Motor neuron (in vitro differentiated cells): Measurements from ENCODE around the gene SLC16A11. TPM values are rescaled to one million over a fixed set of nuclear protein-coding genes. Genes with fewer than 3 reads are reported as not detected.
A peak's percentile ranks its signal among the peaks of the same experiment; 100 is the strongest.
"Not testable (repeated sequence)": the region's sequence is repeated elsewhere in the genome, so short reads cannot be mapped to it uniquely, and the experiment has no call there.

Experiments used
- ATAC-seq, 8 experiments: fragments of 200-7000 bp; cut with Tn5 transposase; replicated peaks in 6 of 8; 2 replicates each; pipeline ENCODE4 v1.8.0; 2021; ENCODE audit warnings: mild to moderate bottlenecking in 8 of 8, moderate library complexity in 8 of 8
- H3K27ac ChIP-seq, 2 donors: fragments of 250-450 bp; sonication (Bioruptor Pico); 2 replicates each; pipeline ENCODE4 v1.9.0; 2021; ENCODE audit warnings: antibody characterized with exemption in 2 of 2, mild to moderate bottlenecking in 2 of 2, moderate library complexity in 1 of 2
- H3K4me1 ChIP-seq, 2 donors: fragments of 250-450 bp; sonication (Bioruptor Pico); replicated peaks in 1 of 2; 2 replicates each; pipeline ENCODE4 v1.6.1; 2021; ENCODE audit warnings: antibody characterized with exemption in 2 of 2, mild to moderate bottlenecking in 2 of 2, moderate library complexity in 1 of 2
- H3K4me3 ChIP-seq, 5 donors: fragments of 250-450 bp; sonication (Bioruptor Pico); 2 replicates each; pipeline ENCODE4 v1.9.0; 2021; ENCODE audit warnings: antibody characterized with exemption in 5 of 5, mild to moderate bottlenecking in 5 of 5, moderate library complexity in 4 of 5
- WGBS, 10 experiments: fragments of 450-650 bp; shearing (Covaris generic); methylation state at CpG; one replicate each; pipeline ENCODE4 v1.0.0; 2022; 5-methylcytosine and 5-hydroxymethylcytosine counted together
- in situ Hi-C, 9 experiments: fragments of 400-800 bp; cut with MboI; loops; one replicate each; pipeline ENCODE4 v1.15.0; 2021; ENCODE audit warnings: low sequenced_read_pairs in 9 of 9, low pct_unique_long_range_greater_than_20kb in 2 of 9; ENCODE audit not compliant: unreplicated experiment in 9 of 9
- total RNA-seq, 8 experiments: library from RNA; unstranded; fragments of 300-600 nt; gene quantifications; 2 replicates each; pipeline versions ENCODE4 v1.2.3 to v1.2.4, GENCODE V29; 2022

Gene SLC16A11
- total RNA-seq, 8 experiments from 2014 or later: 0.17 to 1.9 (median 0.34) TPM

- H3K4me3 ChIP-seq: no peak overlapping the region
- peaks cover 0 to 2% of the 10 kb centered on the region in 2 donors for H3K4me1 ChIP-seq
- H3K27ac ChIP-seq: no peak overlapping the region
- in situ Hi-C loops: no loop called here
- ATAC-seq: no peak
- WGBS, 10 experiments: 65 to 93% (median 80%) methylated on average over 1 to 10 of the region's 11 CpGs; no CpG with 5 or more reads in 3 of the 10 experiments
These were observed 44.9 kb downstream of the SLC16A11 start for GRCh38 chr17:6998855-6999508.

- H3K27ac ChIP-seq: no peak overlapping the region
- in situ Hi-C loops: no loop called here
- ATAC-seq: no peak
- no peak overlapping the region for H3K4me3 ChIP-seq
- WGBS, 10 experiments: 73 to 92% (median 90%) methylated on average over 2 to 8 of the region's 8 CpGs; no CpG with 5 or more reads in 1 of the 10 experiments
- H3K4me1 ChIP-seq: peaks cover 0 to 2% of the 10 kb centered on the region in 2 donors
These were observed 46.7 kb downstream of the SLC16A11 start for GRCh38 chr17:6997171-6997570.

- ATAC-seq: peak in 4 of 8 experiments; percentile 10 to 41 (median 26)
These were observed 47.5 kb downstream of the SLC16A11 start for GRCh38 chr17:6996256-6997011.

GRCh38 chr17:6995500-6996255 is 48.2 kb downstream of the SLC16A11 start, which contains the start of gene ALOX12:
Gene ALOX12, plus strand, starts transcription at chr17:6996049. Its CDS starts 69 bp downstream, at chr17:6996118.
- in situ Hi-C loops: no loop called here
- no peak within 1 kb of the TSS for H3K27ac ChIP-seq
- H3K4me3 ChIP-seq: no peak within 1 kb of the TSS
- WGBS, 10 experiments: 47% methylated on average over 3 of the region's 64 CpGs; no CpG with 5 or more reads in 9 of the 10 experiments
- ATAC-seq: peak in 6 of 8 experiments; percentile 24 to 83 (median 62)
- H3K4me1 ChIP-seq: peaks cover 0 to 2% of the 10 kb centered on the region in 2 donors

More at GRCh38 chr17:6996256-6997011, 47.5 kb downstream of the SLC16A11 start:
- Histone ChIP-seq H3K27ac (no peak overlapping the region), H3K4me1 (peaks cover 0 to 2% of the 10 kb centered on the region in 2 donors), H3K4me3 (no peak overlapping the region)
- in situ Hi-C loops: no loop called here
- 20 to 93% (median 53%) methylated on average over 3 to 20 of the region's 58 CpGs; no CpG with 5 or more reads in 6 of the 10 experiments for WGBS, 10 experiments

- Histone ChIP-seq H3K27ac (no peak overlapping the region), H3K4me3 (no peak overlapping the region), H3K4me1 (peaks cover 0 to 2% of the 10 kb centered on the region in 2 donors)
- WGBS, 10 experiments: 53 to 96% (median 85%) methylated on average over 1 to 8 of the region's 9 CpGs; no CpG with 5 or more reads in 2 of the 10 experiments
- ATAC-seq: no peak
- in situ Hi-C loops: no loop called here
These were observed 49.1 kb downstream of the SLC16A11 start for GRCh38 chr17:6994666-6995256.

GRCh38 chr17:6994118-6994598 is 49.7 kb downstream of the SLC16A11 start:
- H3K27ac ChIP-seq: no peak overlapping the region

GRCh38 chr17:6993613-6994056 is 50.3 kb downstream of the SLC16A11 start:
- H3K27ac ChIP-seq, H3K4me1 ChIP-seq, H3K4me3 ChIP-seq, ATAC-seq, in situ Hi-C loops: not testable (repeated sequence)
- WGBS, 10 experiments: 72 to 100% (median 80%) methylated on average over 1 to 5 of the region's 5 CpGs; no CpG with 5 or more reads in 5 of the 10 experiments

More at GRCh38 chr17:6994118-6994598, 49.7 kb downstream of the SLC16A11 start:
- in situ Hi-C loops: no loop called here
- WGBS, 10 experiments: 67 to 100% (median 86%) methylated on average over 2 to 9 of the region's 10 CpGs; no CpG with 5 or more reads in 1 of the 10 experiments
- peak in 2 of 8 experiments; percentile 22 to 71 for ATAC-seq
- H3K4me3 ChIP-seq: no peak overlapping the region
- peaks cover 0 to 2% of the 10 kb centered on the region in 2 donors for H3K4me1 ChIP-seq

Other genes starting within 250 kb of the SLC16A11 start
- 10 to 100 TPM in 1 of 8 experiments, under 1 TPM in 4, not detected in 3; 0.05 to 17.0 (median 0.17) TPM for gene TEKT1, start 212.4 kb downstream of the SLC16A11 start, total RNA-seq
- 1 to 10 TPM in 2 of 8 experiments, under 1 TPM in 4, not detected in 2; 0.23 to 1.6 (median 0.37) TPM for gene ALOX12, start 48.0 kb downstream of the SLC16A11 start, total RNA-seq
- gene RNASEK, start 31.5 kb downstream of the SLC16A11 start, total RNA-seq: 100 to 1,000 TPM; 127 to 314 (median 229) TPM
- gene BCL6B, start 21.0 kb downstream of the SLC16A11 start, total RNA-seq: 1 to 10 TPM in 1 of 8 experiments, under 1 TPM in 6, not detected in 1; 0.05 to 1.5 (median 0.58) TPM
- 1 to 10 TPM in 5 of 8 experiments, under 1 TPM in 3; 0.61 to 2.7 (median 1.1) TPM for gene SLC16A13, start 8.1 kb downstream of the SLC16A11 start, total RNA-seq
- gene CLEC10A, start 36.2 kb upstream of the SLC16A11 start, total RNA-seq: under 1 TPM in 3 of 8 experiments, not detected in 5; 0.09 to 0.38 (median 0.36) TPM
- under 1 TPM in 3 of 8 experiments, not detected in 5; 0.11 to 0.51 (median 0.49) TPM for gene ASGR2, start 70.7 kb upstream of the SLC16A11 start, total RNA-seq
- 10 to 100 TPM in 4 of 8 experiments, 1 to 10 TPM in 4; 1.4 to 26.7 (median 10.1) TPM for gene ASGR1, start 135.3 kb upstream of the SLC16A11 start, total RNA-seq
- gene DLG4, start 175.7 kb upstream of the SLC16A11 start, total RNA-seq: 10 to 100 TPM in 7 of 8 experiments, 1 to 10 TPM in 1; 5.6 to 91.4 (median 42.6) TPM
- 100 to 1,000 TPM in 7 of 8 experiments, 10 to 100 TPM in 1; 77.7 to 513 (median 215) TPM for gene ACADVL, start 175.8 kb upstream of the SLC16A11 start, total RNA-seq
- gene DVL2, start 190.4 kb upstream of the SLC16A11 start, total RNA-seq: 10 to 100 TPM; 31.3 to 63.1 (median 40.6) TPM
- gene PHF23, start 195.4 kb upstream of the SLC16A11 start, total RNA-seq: 10 to 100 TPM; 25.2 to 63.1 (median 49.4) TPM
- 100 to 1,000 TPM; 336 to 734 (median 573) TPM for gene GABARAP, start 198.4 kb upstream of the SLC16A11 start, total RNA-seq
- gene CTDNEP1, start 207.6 kb upstream of the SLC16A11 start, total RNA-seq: 10 to 100 TPM; 36.5 to 94.1 (median 56.7) TPM
- 10 to 100 TPM; 30.5 to 62.7 (median 51.5) TPM for gene ELP5, start 208.1 kb upstream of the SLC16A11 start, total RNA-seq
- 1 to 10 TPM in 4 of 8 experiments, under 1 TPM in 4; 0.32 to 3.7 (median 0.99) TPM for gene CLDN7, start 218.4 kb upstream of the SLC16A11 start, total RNA-seq
- gene SLC2A4, start 237.6 kb upstream of the SLC16A11 start, total RNA-seq: 1 to 10 TPM in 1 of 8 experiments, under 1 TPM in 7; 0.20 to 1.4 (median 0.38) TPM